Left renal pelvis (tissue), 4 donors: ENCODE data around the gene TP53RK. TPM values are rescaled to one million over a fixed set of nuclear protein-coding genes. Genes with fewer than 3 reads are reported as not detected.
A peak's percentile ranks its signal among the peaks of the same experiment; 100 is the strongest.

Source experiments
- DNase-seq, 4 donors: peaks; one replicate each; pipeline ENCODE4 v3.0.0-alpha.2; 2013; ENCODE audit warnings: low read depth in 4 of 4, low spot score in 3 of 4
- polyA plus RNA-seq, 4 donors: library from polyadenylated mRNA; unstranded; fragments of 120-200 nt; gene quantifications; one replicate each; pipeline ENCODE4 v1.2.1, GENCODE V29; 2013; ENCODE audit not compliant: insufficient read length in 4 of 4

Gene TP53RK
- 10 to 100 TPM; 14.6 to 19.0 (median 15.5) TPM for polyA plus RNA-seq

DNA sequence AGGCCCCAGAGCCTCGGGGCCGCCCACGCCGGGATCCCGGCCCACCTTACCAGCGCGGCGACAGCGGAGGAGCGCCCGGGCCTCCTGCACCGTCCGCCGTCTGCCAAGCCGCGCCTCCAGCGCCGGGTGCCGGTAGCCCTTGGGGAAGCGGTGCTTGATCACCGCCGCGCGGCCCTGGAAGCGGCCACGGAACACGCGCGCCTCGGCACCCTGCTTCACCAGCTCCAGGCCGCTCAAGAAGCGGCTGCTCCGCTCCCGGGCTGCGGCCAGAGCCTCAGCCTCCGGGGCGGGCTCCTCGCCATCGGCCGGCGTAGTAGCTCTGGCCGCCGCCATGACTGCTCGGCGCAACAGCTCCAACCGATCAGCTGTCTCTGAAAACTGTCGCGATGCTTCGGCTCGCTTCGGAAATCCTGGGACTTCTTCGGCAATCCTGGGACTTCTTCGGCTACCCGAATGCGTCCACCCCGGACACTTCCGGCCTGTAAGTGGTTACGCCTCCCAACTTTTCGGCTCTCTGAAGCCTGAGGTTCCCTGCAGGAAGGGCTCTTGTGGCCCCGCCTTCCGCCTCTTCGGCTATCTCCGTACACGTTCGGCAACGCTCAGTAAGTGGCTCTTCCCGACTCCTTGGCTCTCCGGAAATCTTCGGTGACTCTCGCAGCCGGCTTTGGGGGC is at the start of gene TP53RK:
TP53RK (minus strand) TSS at position 363 of the 672 bp plus-strand sequence; CDS start at position 333, 30 bp downstream.
- DNase-seq = peak; percentile 99

- no peak for DNase-seq
Observed at GRCh38 chr20:46735436-46735835, 46.2 kb upstream of the TP53RK start.

- DNase-seq = no peak
Observed at GRCh38 chr20:46731770-46732169, 42.5 kb upstream of the TP53RK start.

GRCh38 chr20:46725186-46726165 is 36.2 kb upstream of the TP53RK start:
- DNase-seq = no peak

DNA sequence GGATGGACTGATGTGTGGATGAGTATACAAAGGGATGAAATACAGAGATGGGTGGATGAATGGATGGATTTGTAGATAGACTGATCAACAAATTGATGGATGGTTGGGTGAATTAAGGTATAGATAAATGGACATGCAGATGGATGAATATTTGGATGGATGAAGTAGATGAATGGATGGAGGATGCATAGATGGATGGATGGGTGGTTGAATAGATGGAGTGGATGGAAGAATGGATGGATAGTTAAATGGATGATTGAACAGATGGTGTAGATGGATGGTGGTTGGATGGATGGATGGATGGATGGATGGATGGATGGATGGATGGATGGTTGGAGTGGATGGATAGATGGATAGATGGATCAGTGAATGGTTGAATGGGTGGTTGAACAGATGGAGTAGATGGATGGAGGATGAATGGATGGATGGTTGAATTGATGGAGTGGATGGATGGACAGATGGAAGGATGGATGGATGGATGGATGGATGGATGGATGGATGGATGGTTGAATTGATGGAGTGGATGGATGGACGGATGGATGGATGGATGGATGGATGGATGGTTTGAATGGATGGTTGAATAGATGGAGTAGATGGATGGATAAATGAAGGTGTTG is 35.2 kb upstream of the TP53RK start:
- no peak for DNase-seq

GRCh38 chr20:46723039-46723438 is 33.8 kb upstream of the TP53RK start:
- no peak for DNase-seq

GRCh38 chr20:46722450-46722849 is 33.2 kb upstream of the TP53RK start:
- DNase-seq = no peak

DNA sequence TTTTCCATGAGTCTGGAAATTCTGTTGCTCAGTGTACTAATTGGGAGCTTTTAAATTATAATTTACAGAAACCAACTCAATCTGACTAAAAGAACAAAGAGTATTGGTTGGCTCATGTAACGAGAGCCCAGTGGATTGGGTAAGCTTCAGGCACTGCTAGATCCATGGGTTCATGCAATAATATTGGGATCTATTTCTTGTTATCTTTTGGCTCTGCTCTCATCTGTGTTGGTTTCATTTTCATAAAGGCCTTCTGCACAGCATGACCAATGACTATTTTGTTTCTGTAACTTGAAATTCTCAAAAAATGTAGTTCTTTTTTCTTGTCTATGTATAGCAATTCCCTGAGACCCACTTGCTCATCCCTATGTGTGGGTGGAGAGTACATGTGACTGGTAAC is 32.2 kb upstream of the TP53RK start:
- no peak for DNase-seq

GRCh38 chr20:46720776-46721425 is 31.7 kb upstream of the TP53RK start:
- DNase-seq = no peak

GRCh38 chr20:46720019-46720418 is 30.8 kb upstream of the TP53RK start:
- DNase-seq = no peak

GRCh38 chr20:46717818-46718541 is 28.7 kb upstream of the TP53RK start:
- DNase-seq = no peak

DNA sequence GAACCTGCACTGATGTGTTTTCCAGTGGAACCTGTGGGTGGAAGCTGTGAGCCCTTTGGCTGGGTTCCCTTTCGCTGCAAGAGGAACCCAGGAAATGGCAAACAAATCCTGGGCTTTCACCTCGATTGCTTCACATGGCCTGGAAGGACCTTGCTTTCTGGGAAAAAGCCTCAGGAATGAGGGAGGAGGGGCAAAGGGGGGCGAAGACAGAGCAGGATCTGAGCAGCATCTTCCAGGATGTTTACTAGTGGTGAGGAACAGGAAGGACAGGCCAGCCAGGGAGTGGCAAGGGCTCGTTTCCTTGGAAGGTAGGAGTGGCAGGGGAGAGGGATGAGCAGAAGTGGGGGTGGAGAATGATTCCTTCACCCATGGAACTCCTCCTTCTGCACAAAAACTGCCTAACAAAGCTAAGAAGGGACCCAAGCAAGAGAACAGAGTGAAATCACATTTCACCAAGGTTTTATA is 26.1 kb upstream of the TP53RK start:
- DNase-seq = no peak

DNA sequence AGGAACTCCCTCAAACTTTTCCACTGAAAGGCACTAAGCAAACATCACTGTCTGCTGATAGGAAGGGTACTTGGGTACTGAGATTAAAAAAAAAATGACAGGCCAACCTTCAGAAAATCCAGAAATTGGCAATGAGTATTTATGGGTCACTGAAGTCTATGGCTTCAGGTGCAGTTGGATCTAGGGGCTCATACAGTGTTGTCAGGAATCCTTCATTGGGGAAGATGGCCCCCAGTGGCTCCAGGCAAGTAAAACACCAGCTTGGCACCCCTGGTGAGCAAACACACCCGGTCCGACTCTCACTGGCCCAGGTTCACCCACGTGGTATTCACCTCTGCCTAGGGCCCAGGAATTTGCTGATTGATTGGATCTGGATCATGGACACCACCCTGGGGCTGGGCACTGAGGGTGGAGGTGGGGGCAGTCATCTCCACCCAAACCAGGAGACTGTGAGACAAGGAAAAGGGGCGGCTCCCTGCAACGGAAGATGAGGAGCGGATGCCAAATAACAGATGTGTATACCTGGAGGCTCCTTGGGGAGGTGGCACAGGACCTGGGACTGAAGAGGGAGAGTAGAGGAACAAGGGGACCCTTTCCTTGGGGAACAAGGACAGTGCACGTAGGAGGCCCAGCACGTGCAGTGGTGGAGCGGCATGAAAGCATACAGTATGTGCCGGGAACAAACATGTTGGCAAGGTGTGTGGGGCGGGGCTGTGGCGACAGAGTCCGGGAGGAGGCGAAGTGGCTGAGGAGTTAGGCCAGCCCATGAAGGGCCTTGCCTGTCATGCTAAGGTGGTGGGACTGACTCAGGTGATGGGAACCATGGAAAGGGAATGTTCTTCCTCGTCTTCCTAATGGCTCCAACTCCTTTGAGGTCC is 25.0 kb upstream of the TP53RK start:
- no peak for DNase-seq

GRCh38 chr20:46712056-46712636 is 22.9 kb upstream of the TP53RK start:
- no peak for DNase-seq

GRCh38 chr20:46710153-46710913 is 21.1 kb upstream of the TP53RK start:
- no peak for DNase-seq

- no peak for DNase-seq
Observed at GRCh38 chr20:46709459-46710152, 20.4 kb upstream of the TP53RK start, which contains the start of gene SLC2A10. Gene SLC2A10 (plus strand): TSS chr20:46709649. CDS start chr20:46709737, 88 bp downstream.

- no peak for DNase-seq
Observed at GRCh38 chr20:46709055-46709458, 19.8 kb upstream of the TP53RK start.
